Muscle of leg (tissue), 16 donors: ENCODE results near the gene PROC. TPM values are rescaled to one million over a fixed set of nuclear protein-coding genes. Genes with fewer than 3 reads are reported as not detected.
A peak's percentile ranks its signal among the peaks of the same experiment; 100 is the strongest.

Experiments
- DNase-seq: peaks from one replicate; pipeline ENCODE4 v3.0.0; 2013
- H3K27ac ChIP-seq: one replicate; pipeline ENCODE4 v1.5.1; 2013; ENCODE audit warnings: mild to moderate bottlenecking, low read length, control low read depth
- H3K27me3 ChIP-seq: one replicate; pipeline ENCODE4 v1.6.1; 2013; ENCODE audit warnings: low read length; ENCODE audit not compliant: control insufficient read depth, insufficient read depth
- H3K36me3 ChIP-seq: one replicate; pipeline ENCODE4 v1.6.1; 2013; ENCODE audit warnings: low read length; ENCODE audit not compliant: control insufficient read depth, insufficient read depth
- H3K4me1 ChIP-seq: one replicate; pipeline ENCODE4 v1.6.1; 2013; ENCODE audit warnings: low read length; ENCODE audit not compliant: control insufficient read depth, insufficient read depth
- H3K4me3 ChIP-seq: one replicate; pipeline ENCODE4 v1.5.1; 2013; ENCODE audit warnings: low read length, control low read depth
- H3K9me3 ChIP-seq: replicated peaks from 2 replicates; pipeline ENCODE4 v1.6.1; 2013; ENCODE audit warnings: low read depth, low read length; ENCODE audit not compliant: control insufficient read depth
- WGBS: methylation state at CpG from one replicate; pipeline ENCODE4 v1.1.5; 2013; ENCODE audit warnings: missing lambda C conversion rate; ENCODE audit not compliant: insufficient coverage; 5-methylcytosine and 5-hydroxymethylcytosine counted together
- long read RNA-seq, 11 donors: transcript quantifications; one replicate each; lab custom pipeline, GENCODE V29; 2026
- polyA plus RNA-seq, 8 donors: library from polyadenylated mRNA; unstranded; fragments of 120-200 nt; gene quantifications; one replicate each; pipeline versions ENCODE4 v1.2.1 to v1.2.3, GENCODE V29; 2013; ENCODE audit warnings: inconsistent platforms in 1 of 8, low replicate concordance in 1 of 8; ENCODE audit not compliant: insufficient read length in 8 of 8, insufficient read depth in 1 of 8
- total RNA-seq: library from RNA; stranded (reverse); fragments of 120-200 nt; gene quantifications from one replicate; pipeline ENCODE4 v1.2.4, GENCODE V29; 2013

Gene PROC
- total RNA-seq = 0.04 TPM
- 1 to 10 TPM in 1 of 8 donors, under 1 TPM in 7; 0.16 to 1.2 (median 0.44) TPM for polyA plus RNA-seq
- long read RNA-seq, donor 1 = 0 reads
- long read RNA-seq, donor 2 = 0 reads
- long read RNA-seq, donor 3 = 0 reads
- long read RNA-seq, donor 4 = 0 reads
- long read RNA-seq, donor 5 = 0 reads
- long read RNA-seq, donor 6 = 0 reads
- long read RNA-seq, donor 7 = 0 reads
- long read RNA-seq, donor 8 = 0 reads
- long read RNA-seq, donor 9 = 0 reads
- long read RNA-seq, donor 10 = 0 reads
- long read RNA-seq, donor 11 = 0 reads

DNA sequence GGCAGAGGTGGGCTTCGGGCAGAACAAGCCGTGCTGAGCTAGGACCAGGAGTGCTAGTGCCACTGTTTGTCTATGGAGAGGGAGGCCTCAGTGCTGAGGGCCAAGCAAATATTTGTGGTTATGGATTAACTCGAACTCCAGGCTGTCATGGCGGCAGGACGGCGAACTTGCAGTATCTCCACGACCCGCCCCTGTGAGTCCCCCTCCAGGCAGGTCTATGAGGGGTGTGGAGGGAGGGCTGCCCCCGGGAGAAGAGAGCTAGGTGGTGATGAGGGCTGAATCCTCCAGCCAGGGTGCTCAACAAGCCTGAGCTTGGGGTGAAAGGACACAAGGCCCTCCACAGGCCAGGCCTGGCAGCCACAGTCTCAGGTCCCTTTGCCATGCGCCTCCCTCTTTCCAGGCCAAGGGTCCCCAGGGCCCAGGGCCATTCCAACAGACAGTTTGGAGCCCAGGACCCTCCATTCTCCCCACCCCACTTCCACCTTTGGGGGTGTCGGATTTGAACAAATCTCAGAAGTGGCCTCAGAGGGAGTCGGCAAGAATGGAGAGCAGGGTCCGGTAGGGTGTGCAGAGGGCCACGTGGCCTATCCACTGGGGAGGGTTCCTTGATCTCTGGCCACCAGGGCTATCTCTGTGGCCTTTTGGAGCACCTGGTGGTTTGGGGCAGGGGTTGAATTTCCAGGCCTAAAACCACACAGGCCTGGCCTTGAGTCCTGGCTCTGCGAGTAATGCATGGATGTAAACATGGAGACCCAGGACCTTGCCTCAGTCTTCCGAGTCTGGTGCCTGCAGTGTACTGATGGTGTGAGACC lies at the start of gene PROC:
PROC (plus strand) TSS at position 128 of the 812 bp plus-strand sequence. CDS start 1,516 bp downstream, outside the sequence.
- H3K36me3 ChIP-seq = no peaks in the 10 kb centered on the region
- peaks cover 48% of the 10 kb centered on the region for H3K27me3 ChIP-seq
- H3K9me3 ChIP-seq = no peaks in the 10 kb centered on the region
- H3K27ac ChIP-seq = no peak within 1 kb of the TSS
- DNase-seq = no peak
- peaks cover 30% of the 10 kb centered on the region for H3K4me1 ChIP-seq
- no peak within 1 kb of the TSS for H3K4me3 ChIP-seq
- WGBS = 84% methylated on average over 13 of the region's 16 CpGs

DNA sequence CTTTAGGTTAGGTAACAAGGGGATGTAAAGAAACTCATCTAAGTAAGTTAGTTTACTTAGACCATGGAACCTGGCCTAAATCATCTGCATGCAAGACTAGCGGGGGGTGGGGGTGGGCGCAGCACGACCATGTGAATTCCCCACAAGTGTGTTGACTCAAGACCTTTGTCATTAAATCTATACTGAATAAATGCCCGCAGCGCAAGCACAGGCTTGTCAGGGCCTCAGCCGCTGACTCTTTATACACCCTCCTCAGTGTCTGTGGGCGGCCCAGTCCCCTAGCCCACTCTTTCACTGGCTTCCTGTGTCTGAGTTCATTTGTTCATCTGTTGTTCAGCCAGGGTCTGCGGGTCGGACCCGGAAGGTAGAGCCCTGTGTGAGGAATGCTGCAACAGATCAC lies 48.2 kb upstream of the PROC start:
- H3K4me1 ChIP-seq = peaks cover 10% of the 10 kb centered on the region

DNA sequence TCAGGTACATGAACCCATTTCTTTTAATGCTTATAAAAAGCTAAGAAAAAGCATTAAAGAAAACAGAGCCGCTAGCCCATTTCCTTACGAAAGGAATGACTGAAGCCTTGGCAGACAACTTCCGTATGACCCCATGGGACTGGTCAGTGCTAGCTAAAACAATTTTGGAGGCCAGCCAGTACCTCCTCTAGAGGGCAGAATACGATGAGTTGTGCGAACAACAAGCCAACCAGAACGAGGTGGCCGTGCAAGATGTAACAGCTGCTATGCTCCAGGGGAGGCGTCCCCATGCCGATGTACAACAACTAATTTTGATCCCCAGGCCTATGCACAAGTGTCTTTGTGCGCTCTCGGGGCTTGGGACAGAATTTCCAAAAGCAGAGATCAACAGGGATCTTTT lies 47.2 kb upstream of the PROC start:
- H3K27me3 ChIP-seq = no peaks in the 10 kb centered on the region
- H3K4me3 ChIP-seq = no peak overlapping the region
- WGBS = 81% methylated on average over 10 of the region's 11 CpGs
- no peaks in the 10 kb centered on the region for H3K36me3 ChIP-seq
- H3K27ac ChIP-seq = peak overlapping the region; percentile 4
- peaks cover 21% of the 10 kb centered on the region for H3K9me3 ChIP-seq
- peaks cover 10% of the 10 kb centered on the region for H3K4me1 ChIP-seq
- DNase-seq = peak; percentile 22

More for the DNA sequence above, 48.2 kb upstream of the PROC start:
- Histone ChIP-seq H3K27me3 (no peaks in the 10 kb centered on the region), H3K36me3 (no peaks in the 10 kb centered on the region), H3K27ac (no peak overlapping the region), H3K9me3 (peaks cover 19% of the 10 kb centered on the region), H3K4me3 (no peak overlapping the region)
- WGBS = 95% methylated on average over 9 of the region's 10 CpGs
- DNase-seq = no peak

DNA sequence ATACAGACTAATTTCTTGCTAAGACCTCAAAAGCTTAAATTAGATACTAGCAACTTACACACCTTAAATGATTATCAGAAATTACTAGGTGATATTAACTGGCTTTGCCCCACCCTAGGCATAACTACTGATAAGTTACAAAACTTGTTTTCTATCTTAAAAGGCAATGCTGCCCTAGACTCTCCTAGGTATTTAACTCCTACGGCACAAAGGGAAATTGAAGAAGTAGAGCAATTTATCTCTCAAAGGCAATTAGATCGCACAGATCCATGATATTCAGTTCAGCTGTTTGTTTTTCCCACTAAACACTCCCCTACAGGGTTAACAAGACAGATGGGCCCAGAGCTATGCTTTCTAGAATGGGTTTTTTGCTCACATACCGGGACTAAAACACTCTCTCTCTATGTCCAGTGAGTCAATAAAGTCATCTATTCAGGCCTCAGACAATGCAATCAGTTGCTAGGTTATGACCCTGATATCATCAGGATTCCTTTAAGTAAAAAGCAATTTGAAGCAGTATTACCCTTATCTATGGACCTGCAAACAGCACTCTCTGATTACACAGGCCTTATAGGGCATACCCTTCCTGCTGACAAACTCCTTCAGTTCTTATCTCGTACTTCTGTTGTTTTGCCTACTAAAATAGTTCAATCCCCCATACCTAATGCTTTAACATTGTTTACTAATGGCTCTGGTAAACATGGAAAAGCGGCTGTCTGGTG lies 44.7 kb upstream of the PROC start:
- 100% methylated on average over 4 of the region's 5 CpGs for WGBS
- DNase-seq = no peak
- Histone ChIP-seq H3K27ac (no peak overlapping the region), H3K9me3 (peaks cover 26% of the 10 kb centered on the region), H3K36me3 (peaks cover 7% of the 10 kb centered on the region), H3K4me1 (peaks cover 10% of the 10 kb centered on the region), H3K27me3 (no peaks in the 10 kb centered on the region), H3K4me3 (no peak overlapping the region)

DNA sequence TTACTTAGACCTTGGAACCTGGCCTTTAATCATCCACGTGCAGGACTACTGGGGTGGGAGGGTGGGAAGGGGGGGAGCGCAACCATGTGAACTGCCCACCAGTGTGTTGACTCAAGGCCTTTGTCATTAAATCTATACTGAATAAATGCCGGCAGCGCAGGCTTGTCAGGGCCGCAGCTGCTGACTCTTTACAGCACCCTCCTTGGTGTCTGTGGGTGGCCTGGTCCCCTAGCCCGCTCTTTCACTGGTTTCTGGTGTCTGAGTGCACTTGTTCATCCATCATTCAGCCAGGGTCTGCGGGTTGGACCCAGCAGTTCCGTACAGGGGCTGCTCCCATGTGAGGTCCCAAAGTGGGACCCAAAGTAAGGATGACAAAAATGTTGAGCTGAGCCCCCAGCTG lies 42.0 kb upstream of the PROC start:
- 96% methylated on average over 5 of the region's 8 CpGs for WGBS
- no peak for DNase-seq
- Histone ChIP-seq H3K9me3 (peaks cover 15% of the 10 kb centered on the region), H3K27ac (no peak overlapping the region), H3K4me1 (peaks cover 5% of the 10 kb centered on the region), H3K4me3 (no peak overlapping the region), H3K27me3 (no peaks in the 10 kb centered on the region), H3K36me3 (peaks cover 7% of the 10 kb centered on the region)

DNA sequence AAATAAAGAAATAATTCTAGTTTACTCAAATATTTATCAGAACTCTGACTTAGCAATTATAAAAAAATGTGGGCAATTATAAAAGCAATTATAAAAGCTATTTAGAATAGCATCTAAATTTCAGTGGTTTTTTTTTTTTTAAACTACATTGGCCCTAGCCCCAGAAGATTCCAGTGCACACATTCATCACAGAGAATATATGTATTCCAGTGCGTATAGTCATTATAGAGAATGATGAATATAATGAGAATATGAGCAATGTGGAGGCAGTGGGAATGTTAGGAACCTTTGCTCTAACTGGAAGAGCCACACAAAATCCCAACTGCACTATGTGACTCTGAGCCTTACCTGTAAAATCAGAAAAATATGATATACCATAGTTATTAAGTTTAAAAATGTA lies 41.0 kb upstream of the PROC start:
- Histone ChIP-seq H3K27me3 (no peaks in the 10 kb centered on the region), H3K4me3 (no peak overlapping the region), H3K27ac (no peak overlapping the region), H3K9me3 (peaks cover 15% of the 10 kb centered on the region), H3K36me3 (peaks cover 7% of the 10 kb centered on the region), H3K4me1 (no peaks in the 10 kb centered on the region)
- no peak for DNase-seq
- WGBS = no CpG with 5 or more reads among the region's 1 CpG

DNA sequence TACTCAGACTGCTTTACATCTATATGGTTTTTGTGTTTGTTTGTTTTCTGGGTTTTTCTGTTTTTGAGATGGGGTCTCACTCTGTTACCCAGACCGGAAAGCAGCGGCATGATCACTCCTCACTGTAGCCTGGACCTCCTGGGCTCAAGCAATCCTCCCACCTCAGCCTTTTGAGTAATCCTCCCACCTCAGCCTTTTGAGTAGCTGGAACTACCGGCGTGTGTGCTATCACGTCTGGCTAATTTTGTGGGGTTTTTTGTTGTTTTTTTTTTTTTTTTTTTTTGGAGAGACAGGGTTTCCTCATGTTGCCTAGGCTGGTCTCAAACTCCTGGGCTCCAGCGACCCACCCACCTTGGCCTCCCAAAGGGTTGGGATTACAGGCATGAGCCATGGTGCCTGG lies 39.5 kb upstream of the PROC start:
- Histone ChIP-seq H3K27ac (no peak overlapping the region), H3K4me1 (peaks cover 2% of the 10 kb centered on the region), H3K36me3 (peaks cover 7% of the 10 kb centered on the region), H3K27me3 (no peaks in the 10 kb centered on the region), H3K4me3 (no peak overlapping the region), H3K9me3 (peaks cover 7% of the 10 kb centered on the region)
- no peak for DNase-seq
- no CpG with 5 or more reads among the region's 6 CpGs for WGBS

DNA sequence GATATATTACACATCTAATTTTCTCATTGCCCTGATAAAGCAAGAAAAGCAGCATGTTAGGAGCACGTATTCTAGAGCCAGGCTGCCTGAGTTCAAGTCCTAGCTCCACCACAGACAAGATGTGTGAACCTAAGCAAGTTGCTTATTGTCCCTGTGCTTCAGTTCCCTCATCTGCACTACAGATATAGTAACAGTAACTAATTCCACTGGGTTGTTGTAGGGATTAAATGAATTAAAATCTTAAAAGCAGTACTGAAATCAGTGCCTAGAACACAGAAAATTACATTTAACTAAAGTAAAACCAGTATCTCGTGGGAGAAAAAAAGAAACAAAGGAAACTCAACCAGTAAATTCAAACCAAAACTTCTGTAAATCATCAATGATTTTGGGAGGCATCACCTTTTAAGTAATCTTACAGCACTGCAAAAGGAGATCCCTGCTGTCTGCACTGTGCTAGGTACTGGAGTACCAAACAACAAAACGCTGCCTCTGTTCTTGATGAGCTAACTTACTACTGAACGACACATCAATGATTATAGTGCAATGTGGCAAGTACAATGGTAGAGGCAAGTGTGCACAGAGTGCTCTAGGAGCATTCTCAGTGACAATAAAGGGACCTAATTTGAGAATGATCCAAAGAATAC lies 38.4 kb upstream of the PROC start:
- no CpG with 5 or more reads among the region's 4 CpGs for WGBS
- no peak for DNase-seq
- H3K4me1 ChIP-seq = peaks cover 2% of the 10 kb centered on the region
- H3K27me3 ChIP-seq = no peaks in the 10 kb centered on the region
- H3K4me3 ChIP-seq = no peak overlapping the region
- peaks cover 7% of the 10 kb centered on the region for H3K36me3 ChIP-seq
- peaks cover 7% of the 10 kb centered on the region for H3K9me3 ChIP-seq
- no peak overlapping the region for H3K27ac ChIP-seq

DNA sequence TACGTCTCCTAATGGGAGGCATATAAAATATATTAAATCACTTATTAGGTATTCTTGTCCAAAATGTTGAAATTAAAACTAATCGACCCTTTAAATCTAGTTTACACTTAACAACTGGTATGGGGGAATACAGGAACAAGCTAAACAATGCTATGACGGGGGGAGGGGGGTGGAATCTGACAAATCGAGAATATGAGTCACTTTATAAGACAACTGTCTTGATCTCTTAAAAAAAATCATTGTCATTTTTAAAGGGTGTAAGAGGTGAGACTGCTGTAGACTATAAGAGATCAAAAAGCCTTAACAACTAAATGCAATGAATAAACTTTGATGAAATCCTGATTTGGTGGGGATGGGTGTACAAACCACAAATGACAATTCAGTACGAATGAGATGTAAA lies 36.5 kb upstream of the PROC start:
- H3K36me3 ChIP-seq = peaks cover under 1% of the 10 kb centered on the region
- H3K27ac ChIP-seq = no peak overlapping the region
- no peak for DNase-seq
- no peak overlapping the region for H3K4me3 ChIP-seq
- H3K4me1 ChIP-seq = peaks cover 2% of the 10 kb centered on the region
- no peaks in the 10 kb centered on the region for H3K27me3 ChIP-seq
- WGBS = no CpG with 5 or more reads among the region's 5 CpGs
- H3K9me3 ChIP-seq = no peaks in the 10 kb centered on the region
